Calu3 (cell line): Measurements from ENCODE around the gene ALDOA. TPM values are rescaled to one million over a fixed set of nuclear protein-coding genes. Genes with fewer than 3 reads are reported as not detected.

Experiments
- BruUV-seq: library from RNA; stranded (reverse); fragments of 400-500 nt; replicated peaks from 2 replicates; lab custom pipeline; 2021; lab: Mats Ljungman, UMichigan
- CTCF ChIA-PET: fragments of 300-600 bp; sonication (Branson Sonifier 250); formaldehyde crosslinking; loops from one replicate; lab custom pipeline; 2022; ENCODE audit warnings: antibody characterized with exemption; lab: Charles Lee
- DNase-seq: peaks from one replicate; pipeline ENCODE4 v3.0.0; 2022
- H3K27ac Mint-ChIP-seq: one replicate; pipeline ENCODE4 v1.8.0; 2022; ENCODE audit warnings: mixed read lengths; ENCODE audit not compliant: unreplicated experiment
- H3K27me3 Mint-ChIP-seq: one replicate; pipeline ENCODE4 v1.8.0; 2022; ENCODE audit warnings: mixed read lengths; ENCODE audit not compliant: unreplicated experiment
- H3K36me3 Mint-ChIP-seq: one replicate; pipeline ENCODE4 v1.8.0; 2022; ENCODE audit warnings: mild to moderate bottlenecking, moderate library complexity, mixed read lengths; ENCODE audit not compliant: insufficient read depth, unreplicated experiment
- H3K4me1 Mint-ChIP-seq: one replicate; pipeline ENCODE4 v1.8.0; 2022; ENCODE audit warnings: mild to moderate bottlenecking, low read depth, mixed read lengths; ENCODE audit not compliant: unreplicated experiment
- H3K4me3 Mint-ChIP-seq: one replicate; pipeline ENCODE4 v1.8.0; 2022; ENCODE audit warnings: mild to moderate bottlenecking, low read depth, moderate library complexity, mixed read lengths; ENCODE audit not compliant: unreplicated experiment
- H3K9me3 Mint-ChIP-seq: one replicate; pipeline ENCODE4 v1.8.0; 2022; ENCODE audit warnings: low read depth, mixed read lengths; ENCODE audit not compliant: unreplicated experiment
- CTCF ChIP-seq: fragments of 200-600 bp; IDR thresholded peaks from one replicate; pipeline ENCODE4 v1.8.0; 2022; ENCODE audit warnings: antibody characterized with exemption; ENCODE audit not compliant: unreplicated experiment
- intact Hi-C: fragments of 100-400 bp; cut with micrococcal nuclease; formaldehyde crosslinking; loops from one replicate; pipeline ENCODE4 v1.10.0; 2022; ENCODE audit not compliant: unreplicated experiment
- total RNA-seq: library from RNA; stranded (reverse); gene quantifications from 2 replicates; pipeline ENCODE4 v1.2.3, GENCODE V29; 2022

Gene ALDOA
- total RNA-seq, 1 experiment from 2014 or later, result 1,562 TPM

GRCh38 chr16:30025156-30025555 is 40.4 kb upstream of the ALDOA start:
- BruUV-seq, result no TSS peak
- no peak for TF ChIP-seq CTCF
- no peak overlapping the region for H3K27ac Mint-ChIP-seq
- H3K4me3 Mint-ChIP-seq, result no peak overlapping the region
- H3K9me3 Mint-ChIP-seq, result no peaks in the 10 kb centered on the region
- peaks cover 18% of the 10 kb centered on the region for H3K4me1 Mint-ChIP-seq
- intact Hi-C loops, result no loop called here
- H3K36me3 Mint-ChIP-seq, result peaks cover 15% of the 10 kb centered on the region
- no peak for DNase-seq
- CTCF ChIA-PET, result no interaction called here
- peaks cover 68% of the 10 kb centered on the region for H3K27me3 Mint-ChIP-seq

GRCh38 chr16:30025574-30025973 is 40.0 kb upstream of the ALDOA start:
- H3K36me3 Mint-ChIP-seq, result peaks cover 15% of the 10 kb centered on the region
- no peak overlapping the region for H3K4me3 Mint-ChIP-seq
- intact Hi-C loops, result no loop called here
- no peak for TF ChIP-seq CTCF
- no peak overlapping the region for H3K27ac Mint-ChIP-seq
- CTCF ChIA-PET, result interaction anchor here (0.9 kb wide), 1 partner anchor 52 kb away, joined by 3 read pairs; the partner anchor contains the start of gene TAOK2
- H3K27me3 Mint-ChIP-seq, result peaks cover 72% of the 10 kb centered on the region
- DNase-seq, result no peak
- BruUV-seq, result no TSS peak
- peaks cover 18% of the 10 kb centered on the region for H3K4me1 Mint-ChIP-seq
- no peaks in the 10 kb centered on the region for H3K9me3 Mint-ChIP-seq

- Mint-ChIP-seq H3K27ac (no peak overlapping the region), H3K27me3 (peaks cover 81% of the 10 kb centered on the region), H3K36me3 (peaks cover 9% of the 10 kb centered on the region), H3K9me3 (no peaks in the 10 kb centered on the region), H3K4me1 (peaks cover 11% of the 10 kb centered on the region), H3K4me3 (no peak overlapping the region)
- intact Hi-C loops, result no loop called here
- DNase-seq, result no peak
- no peak for TF ChIP-seq CTCF
- CTCF ChIA-PET, result interaction anchor here (0.9 kb wide), 1 partner anchor 53 kb away, joined by 3 read pairs; the partner anchor contains the start of gene TAOK2
- BruUV-seq, result no TSS peak
Measured at GRCh38 chr16:30026449-30026848, 39.1 kb upstream of the ALDOA start.

GRCh38 chr16:30027588-30028437 is 37.7 kb upstream of the ALDOA start:
- no peaks in the 10 kb centered on the region for H3K9me3 Mint-ChIP-seq
- peaks cover 9% of the 10 kb centered on the region for H3K4me1 Mint-ChIP-seq
- DNase-seq, result no peak
- intact Hi-C loops, result no loop called here
- no peak overlapping the region for H3K27ac Mint-ChIP-seq
- peaks cover 94% of the 10 kb centered on the region for H3K27me3 Mint-ChIP-seq
- no TSS peak for BruUV-seq
- no peak for TF ChIP-seq CTCF
- H3K36me3 Mint-ChIP-seq, result peaks cover 6% of the 10 kb centered on the region
- no peak overlapping the region for H3K4me3 Mint-ChIP-seq
- CTCF ChIA-PET, result no interaction called here
